Midbrain (tissue), 1 donor: ENCODE measurements around the gene PALM3.
A peak's percentile ranks its signal among the peaks of the same experiment; 100 is the strongest.

Experiments used
- DNase-seq: peaks from one replicate; lab custom pipeline; 2025; lab: John Stamatoyannopoulos, UW

The PALM3 gene, protein sequence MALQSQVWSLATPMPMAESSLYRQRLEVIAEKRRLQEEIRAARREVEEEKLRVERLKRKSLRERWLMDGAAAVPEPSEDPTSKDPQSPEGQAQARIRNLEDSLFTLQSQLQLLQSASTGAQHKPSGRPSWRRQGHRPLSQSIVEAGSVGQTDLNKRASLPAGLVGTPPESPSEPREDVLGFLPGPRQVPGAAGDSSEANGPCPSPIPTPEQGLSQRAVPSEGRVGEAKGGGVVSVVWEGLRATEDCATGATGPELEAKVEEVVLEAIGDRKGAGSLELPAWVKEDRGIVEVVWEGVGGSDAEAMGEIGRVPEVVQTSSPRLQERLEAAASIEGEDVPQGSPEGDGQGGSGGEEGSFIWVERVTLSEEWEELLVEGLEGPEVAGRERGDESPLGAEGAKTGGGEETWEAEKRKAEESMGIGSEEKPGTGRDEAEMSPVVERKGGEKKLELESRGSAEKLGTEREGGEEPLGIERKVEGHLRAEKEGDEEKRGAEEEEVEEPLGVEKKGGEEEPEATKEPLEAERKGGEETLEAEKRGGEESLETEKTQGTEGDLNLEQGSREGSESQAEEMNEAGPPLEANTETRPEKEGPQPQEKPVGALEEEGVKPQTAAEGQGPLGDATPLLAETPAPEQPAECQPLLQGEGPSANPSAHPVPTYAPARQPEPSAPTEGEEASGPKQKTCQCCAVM

DNA sequence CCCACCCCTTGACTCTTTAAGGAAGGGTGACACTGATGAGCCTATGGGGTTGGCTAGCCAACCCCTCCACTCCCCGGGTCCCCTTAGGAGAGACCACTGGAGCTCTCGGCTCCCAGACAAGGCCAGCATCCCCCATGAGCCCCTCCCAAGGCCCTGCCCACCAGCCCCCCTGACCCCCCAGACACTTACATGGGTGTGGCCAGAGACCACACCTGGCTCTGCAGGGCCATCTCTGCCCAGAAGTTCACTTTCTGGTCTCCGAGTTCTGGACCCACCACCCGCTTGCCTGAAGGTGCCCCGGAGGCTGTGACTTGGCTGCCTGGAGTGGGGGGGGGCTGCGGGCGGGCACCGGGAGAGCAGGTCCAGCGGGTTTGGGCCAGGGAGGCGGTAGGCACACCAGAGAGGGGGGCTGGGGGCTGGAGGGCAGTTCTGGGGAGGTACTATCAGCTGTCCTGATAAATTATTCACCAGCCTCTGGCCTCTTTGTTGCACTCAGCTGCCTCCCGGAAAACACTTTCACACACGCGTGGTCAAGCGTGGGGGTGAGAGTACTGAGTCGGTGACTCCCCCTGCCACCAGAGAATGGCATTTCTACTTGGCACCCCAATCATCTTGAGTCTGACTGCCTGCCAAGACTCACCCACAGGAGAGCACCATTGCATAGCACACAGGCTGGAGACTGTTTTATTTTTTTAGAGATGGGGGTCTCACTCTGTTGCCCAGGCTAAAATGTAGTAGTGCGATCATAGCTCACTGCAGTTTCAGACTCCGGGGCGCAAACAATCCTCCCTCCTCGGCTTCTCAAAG, at the start of gene PALM3:
Gene PALM3, minus strand, starts transcription at position 326 of the 807 bp plus-strand sequence. Its CDS starts 96 bp downstream, at position 230.
- DNase-seq, result no peak

DNA sequence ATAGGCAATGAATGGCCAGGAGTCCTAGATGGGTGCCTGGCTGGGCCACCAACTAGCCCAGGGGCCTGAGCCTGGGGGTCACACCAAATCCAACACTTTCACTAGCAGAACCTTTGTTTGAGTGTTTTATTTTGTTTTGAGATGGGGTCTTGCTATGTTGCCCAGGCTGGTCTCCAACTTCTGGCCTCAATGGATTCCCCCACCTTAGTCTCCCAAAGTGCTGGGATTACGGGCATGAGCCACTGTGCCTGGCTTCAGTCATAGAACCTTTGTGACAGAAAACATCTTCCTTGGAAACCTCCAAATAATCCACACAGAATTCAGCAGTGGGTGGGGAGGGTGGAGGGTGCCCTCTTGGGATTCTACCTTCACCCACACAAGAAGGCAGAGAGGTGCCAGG, 49.6 kb upstream of the PALM3 start:
- no peak for DNase-seq

DNA sequence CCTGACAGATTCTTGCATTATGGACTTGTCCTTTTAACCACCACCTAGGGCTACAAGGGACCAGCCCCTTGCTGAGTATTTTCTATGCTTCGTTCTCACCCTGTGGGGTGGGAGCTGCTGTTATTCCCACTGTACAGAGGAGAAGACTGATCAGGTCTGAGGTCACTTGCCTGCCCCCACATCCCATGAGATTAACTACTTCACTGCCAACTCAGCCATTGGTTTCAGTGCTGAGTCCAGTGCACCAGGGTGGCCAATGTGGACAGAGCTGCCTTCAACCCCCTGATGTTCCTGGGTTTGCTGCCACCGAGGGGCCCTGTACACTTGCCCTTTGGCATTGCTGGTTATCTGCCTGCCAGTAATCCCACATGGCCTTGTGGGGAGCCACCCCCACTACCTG, 48.8 kb upstream of the PALM3 start:
- no peak for DNase-seq

DNA sequence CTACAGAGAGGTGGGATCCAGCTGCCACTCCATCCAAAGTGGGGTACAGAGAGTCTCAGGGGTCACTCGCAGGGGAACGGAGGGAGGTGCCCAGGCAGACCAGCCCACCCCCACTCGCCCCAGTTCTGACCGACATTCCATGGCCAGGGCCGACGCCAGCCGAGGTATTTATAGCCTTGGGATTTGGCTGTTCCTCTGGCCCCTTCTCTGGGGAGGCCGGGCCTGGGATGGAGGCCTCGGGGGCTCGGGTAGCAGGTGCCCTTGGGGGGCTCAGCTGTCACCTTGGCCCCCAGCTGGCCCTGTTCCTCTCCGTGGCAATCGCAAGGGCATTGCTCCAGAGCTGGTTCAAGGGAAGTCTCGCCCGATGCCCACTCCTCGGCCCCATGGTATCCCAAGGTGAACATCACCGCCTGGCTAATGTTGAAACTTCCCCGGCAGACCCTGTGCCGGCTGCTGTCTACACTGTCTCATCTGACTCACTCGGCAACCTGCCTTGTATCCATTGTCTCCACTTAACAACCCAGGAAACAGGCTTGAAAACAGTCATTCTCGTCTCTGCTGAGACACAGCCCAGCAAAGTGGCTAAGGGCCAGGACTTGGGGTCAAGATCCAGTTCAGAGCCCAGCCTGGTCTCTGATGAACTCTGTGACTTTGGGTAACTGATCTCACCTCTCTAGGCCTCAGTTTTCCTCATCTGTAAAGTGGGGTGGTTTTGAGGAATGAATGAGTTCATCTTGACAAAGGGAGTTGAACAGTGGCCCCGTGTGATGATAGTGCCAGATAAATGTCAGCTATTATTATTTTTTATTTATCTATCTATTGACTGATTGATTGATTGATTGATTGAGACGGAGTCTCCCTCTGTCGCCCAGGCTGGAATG, 45.9 kb upstream of the PALM3 start:
- no peak for DNase-seq

DNA sequence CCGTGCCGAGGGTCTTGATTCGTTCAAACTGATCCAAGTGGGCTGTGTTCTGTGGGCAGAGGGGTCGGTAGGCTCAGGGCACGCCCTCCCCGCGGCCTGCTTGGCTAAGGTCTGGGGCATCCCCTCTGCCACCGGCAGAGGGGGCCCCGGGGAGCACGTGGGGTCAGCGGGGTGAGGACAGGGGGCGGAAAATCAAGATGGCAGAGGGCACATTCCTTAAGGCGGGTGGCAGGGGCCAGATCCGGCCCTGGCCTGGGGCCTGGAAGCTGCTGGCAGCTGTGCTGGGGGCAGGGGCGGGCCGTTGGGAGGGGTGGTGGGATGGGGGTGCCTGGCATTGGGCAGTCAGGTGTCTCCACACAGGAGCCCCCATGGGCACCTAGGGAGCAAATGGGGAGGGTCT, 45.0 kb upstream of the PALM3 start:
- no peak for DNase-seq

DNA sequence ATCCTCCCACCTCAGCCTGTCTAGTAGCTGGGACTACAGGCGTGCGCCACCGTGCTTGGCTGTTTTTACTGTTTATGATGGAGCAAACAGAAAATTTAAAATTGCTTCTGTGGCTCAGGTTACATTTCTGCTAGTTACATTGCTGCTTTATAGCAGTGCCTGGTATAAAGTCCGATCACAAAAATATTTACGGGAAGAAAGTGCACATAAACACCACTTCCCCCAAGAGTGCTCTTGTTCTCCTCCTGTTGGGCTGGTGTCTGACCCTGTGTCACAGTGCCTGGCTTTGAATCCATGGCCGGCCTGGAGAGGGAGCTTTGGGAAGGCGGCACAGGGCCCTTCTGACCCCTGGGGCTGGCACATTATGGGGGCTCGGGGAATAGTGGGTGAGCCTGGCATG, 43.8 kb upstream of the PALM3 start:
- no peak for DNase-seq

DNA sequence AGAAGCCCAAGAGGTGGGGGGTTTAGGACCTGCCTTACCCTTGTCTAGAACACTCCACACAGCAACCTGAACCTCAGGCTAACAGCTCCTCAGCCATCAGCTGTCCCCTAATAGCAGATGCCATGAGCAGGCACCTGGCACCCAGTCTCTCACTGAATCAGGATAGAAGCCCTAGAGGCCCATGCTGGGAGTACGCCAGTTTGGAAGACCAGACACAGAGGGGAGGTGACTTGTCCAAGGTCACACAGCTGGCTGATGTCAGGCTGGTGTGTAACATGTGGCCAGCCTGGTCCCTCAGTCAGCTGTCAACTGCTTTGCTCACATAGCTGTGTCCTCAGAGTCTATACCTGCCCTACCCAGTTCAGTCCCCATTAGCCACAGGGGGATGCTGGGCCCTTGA, 41.4 kb upstream of the PALM3 start:
- DNase-seq, result no peak

DNA sequence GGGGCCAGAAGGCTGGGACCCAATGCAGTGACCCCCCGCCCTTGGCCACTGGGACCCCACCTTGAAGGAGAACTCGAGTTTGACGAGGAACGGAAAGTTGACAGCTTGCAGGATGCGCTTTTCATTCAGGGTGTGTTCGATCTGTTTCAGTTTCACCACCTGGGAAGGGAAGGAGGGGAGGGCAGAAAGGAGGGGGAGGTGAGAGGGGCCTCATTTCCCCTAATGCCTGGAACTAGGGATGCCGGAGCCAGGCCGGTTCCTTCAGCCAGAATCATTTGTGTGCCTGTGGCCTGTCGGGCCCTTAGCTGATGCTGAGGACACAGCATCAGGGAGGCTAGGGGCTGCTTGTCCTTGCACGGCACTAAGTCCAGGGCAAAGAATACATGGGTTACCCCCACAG, 40.9 kb upstream of the PALM3 start:
- no peak for DNase-seq

DNA sequence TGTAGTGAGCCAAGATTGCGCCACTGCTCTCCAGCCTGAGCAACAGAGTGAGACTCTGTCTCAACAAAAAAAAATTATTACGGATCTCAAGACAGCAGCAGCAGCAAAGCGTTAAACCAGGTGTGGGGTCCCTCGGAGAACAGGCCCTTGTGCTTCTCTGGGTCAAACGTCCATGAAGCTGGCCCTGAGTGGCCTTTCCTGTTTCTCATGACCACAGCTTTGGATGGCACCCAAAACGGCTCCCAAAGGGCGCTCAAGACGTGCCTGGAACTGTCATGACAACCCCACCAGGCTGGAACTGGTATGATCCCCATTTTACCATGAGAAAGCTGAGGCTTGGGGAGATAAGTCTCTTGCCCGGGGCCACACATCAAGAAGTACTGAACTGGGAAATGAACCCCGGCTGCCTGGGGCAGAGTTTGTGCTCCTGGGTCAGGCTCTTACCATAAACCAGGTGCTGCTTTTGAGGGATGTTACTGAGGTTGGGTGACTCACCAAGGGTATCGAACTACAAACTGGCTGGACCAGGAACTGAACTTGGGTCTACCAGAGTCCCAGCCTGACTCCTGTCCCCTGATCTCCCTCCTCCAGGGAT, 40.3 kb upstream of the PALM3 start:
- no peak for DNase-seq

DNA sequence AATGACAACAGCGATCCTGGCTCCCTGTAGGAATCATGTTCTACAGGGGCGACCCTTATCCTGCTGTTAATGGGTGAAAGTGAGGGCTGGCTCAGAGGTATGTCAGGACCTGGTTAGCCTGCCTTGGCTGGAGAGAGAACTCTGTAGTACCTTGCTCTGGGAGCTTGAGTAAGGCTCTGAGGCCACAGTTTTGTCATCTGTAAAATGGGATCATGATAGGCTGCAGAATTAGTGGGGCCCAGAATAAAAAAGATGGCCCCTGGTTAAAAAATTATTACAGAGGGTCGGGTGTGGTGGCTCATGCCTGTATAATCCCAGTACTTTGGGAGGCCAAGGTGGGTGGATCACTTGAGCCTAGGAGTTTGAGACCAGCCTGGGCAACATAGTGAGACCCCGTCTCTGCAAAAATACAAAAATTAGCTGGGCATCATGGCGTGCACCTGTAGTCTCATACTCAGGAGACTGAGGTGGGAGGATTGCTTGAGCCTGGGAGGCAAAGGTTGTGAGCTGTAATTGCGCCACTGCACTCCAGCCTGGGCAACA, 39.2 kb upstream of the PALM3 start:
- DNase-seq, result no peak

DNA sequence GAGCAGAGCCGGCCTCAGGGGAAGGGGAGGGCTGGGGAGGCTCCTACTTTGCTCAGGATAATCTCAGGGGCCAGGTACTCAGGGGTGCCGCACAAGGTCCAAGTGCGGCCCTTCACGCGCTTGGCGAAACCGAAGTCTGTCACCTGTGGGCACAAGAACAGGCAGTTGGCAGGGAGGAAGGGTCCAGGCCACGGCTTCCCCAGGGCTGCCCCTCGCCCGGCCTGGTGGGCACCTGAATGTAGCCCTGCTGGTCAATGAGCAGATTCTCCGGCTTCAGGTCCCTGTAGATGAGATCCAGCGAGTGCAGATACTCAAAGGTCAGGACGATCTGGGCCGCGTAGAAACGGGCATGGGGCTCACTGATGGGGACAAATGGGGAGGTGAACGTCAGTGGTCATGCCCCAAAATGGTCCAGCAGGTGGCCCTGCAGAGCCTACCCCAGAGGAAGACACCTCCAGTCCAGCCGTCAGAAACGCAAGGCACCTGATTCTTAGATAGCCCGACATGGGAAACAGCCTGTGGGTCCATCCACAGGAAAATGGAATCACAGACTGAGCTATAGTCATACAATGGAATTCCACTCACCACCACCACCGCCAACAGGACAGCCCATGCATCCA, 35.8 kb upstream of the PALM3 start:
- DNase-seq, result no peak

DNA sequence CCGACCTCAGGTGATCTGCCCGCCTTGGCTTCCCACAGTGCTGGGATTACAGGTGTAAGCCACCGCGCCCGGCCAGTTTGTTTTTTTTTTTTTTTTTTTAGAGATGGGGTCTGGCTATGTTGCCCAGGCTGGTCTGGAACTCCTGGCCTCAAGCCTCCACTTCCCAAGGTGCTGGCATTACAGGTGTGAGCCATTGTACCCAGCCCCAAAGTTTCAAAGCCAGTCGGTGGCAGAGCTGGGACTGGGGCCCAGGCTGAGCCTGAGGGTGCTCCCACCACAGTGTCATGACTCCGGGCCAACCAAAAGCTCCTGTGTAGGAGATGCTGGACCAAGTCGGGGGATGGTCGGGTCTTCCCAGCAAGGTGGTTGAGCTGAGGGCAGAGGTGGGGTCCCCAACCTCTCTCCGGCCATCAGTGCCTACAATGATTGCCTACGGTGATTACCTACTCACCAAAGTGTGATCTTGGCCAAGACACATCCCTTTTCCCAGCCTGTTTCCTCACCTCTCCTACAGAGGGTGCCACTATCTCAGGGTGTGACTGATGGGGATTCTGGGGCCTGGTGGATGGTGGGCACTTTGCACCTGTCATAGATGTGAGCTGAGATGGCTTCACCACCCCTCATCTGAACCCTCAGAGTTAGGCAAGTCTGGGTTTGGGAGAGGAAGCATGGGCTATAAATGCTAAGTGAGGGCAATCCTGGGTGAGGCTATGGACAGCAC, 34.6 kb upstream of the PALM3 start:
- DNase-seq, result no peak

DNA sequence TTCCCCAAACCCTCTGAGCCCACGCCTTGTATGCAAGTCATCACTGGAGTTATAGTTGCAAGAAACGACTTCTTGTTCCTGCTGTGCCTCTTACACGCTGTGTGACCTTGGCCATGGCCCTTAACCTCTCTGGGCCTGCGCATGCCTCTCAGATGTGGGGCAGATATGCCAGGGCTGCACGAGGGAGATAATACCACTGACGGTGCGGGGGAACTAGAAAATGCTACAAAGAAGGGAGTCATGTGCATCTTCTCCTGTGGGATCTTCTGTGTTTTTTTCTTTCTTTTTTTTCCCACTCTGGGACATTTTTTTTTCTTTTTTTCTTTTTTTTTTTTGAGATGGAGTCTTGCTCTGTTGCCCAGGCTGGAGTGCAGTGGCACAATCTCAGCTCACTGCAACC, 33.0 kb upstream of the PALM3 start:
- no peak for DNase-seq

DNA sequence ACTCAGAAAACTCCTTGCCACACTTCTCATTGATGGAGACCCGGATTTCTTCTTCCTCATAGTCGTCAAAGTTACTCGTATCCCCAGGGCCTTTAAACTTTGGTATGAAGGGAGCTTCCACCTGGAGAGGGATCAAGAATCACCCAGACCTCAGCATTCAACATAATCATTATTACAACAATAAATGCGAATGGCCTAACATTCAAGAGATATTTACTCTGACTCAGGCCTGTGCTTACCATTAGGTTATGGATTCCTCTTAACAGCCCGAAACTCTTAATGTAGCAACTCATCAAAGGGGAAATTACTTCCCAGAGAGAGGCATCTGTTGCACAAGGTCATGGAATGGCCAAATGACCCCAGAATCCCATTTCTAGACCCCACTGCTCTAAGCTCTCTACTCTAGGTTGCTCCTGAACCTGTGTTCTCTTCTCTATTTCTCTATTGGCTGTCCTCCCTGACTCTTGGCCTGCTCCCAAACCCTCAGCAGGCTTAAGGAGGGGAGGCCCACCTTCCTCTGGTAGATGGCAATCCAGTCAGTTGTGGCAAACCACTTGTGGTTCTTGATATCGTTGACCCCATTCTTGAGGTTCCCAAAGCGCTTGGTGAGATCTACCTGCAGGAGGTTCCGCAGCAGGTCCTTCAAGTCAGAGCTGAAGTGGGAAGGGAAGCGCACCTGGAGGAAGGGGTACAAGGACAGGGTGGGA, 31.4 kb upstream of the PALM3 start:
- DNase-seq, result no peak

DNA sequence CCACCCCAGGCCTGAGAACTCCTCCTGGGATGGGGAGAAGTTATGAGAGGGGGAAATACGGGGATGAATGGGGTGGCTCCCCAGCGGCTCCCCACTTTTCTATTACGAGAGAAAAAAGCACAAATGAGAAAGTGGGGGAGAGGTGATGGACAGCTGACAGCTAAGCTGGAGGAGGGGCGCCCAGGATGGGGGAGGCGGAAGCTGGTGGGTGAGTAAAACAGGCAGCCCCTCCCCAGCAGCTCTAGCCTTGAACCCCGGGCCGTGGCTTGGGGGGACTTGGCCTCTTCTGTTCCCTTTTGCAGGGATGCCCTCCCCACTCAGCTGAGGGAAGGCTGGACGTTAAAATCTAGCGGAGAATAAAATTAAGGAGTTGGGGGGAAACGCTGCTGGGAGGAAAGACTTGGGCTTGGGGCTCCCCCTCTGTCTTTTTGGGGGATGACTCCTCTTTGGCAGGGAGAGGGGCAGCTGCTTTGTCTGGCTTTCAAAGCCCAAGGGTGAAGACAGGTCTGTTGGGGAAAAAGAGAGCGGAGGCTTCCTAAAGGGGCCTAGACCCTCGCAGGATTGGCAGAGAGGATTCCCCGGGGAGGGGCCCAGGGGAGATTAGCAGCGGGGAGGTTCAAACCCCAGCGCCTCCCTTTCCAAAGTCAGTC, 30.1 kb upstream of the PALM3 start:
- no peak for DNase-seq

DNA sequence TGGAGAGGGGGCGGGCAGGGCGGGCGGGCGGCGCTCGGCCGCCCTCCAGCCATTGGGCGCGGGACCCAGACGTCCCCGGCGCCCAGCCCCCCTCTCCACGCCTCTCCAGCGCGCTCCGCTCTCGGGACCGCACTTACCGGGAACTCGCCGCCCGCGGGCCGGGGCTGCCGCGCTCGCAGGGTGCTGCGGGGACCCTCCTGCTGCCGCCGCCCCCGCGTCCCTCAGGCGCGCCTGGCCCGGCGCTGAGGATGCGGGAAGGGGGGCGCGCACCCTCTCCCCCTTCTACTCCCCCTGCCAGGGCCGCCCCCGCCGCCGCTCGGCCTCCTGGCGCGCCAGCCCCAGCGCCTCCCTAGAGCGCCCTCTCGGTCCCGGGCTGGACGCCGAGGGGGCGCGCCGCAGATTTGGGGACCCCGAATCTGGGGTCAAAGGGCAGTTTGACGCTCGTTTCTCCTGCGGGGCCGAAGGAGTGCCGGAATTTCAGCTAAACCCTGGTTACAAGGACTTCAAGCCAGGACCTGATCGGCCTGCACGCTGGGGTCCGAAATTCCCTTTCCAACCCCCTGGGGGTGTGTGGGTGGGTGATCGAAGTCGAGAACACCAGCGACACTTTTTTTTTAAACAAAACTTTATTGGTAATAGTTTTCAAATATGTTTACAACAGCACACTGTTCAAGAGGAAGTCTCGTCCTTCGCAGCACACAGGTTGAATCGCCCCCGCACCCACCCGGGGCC, 29.4 kb upstream of the PALM3 start:
- peak; percentile 73 for DNase-seq

DNA sequence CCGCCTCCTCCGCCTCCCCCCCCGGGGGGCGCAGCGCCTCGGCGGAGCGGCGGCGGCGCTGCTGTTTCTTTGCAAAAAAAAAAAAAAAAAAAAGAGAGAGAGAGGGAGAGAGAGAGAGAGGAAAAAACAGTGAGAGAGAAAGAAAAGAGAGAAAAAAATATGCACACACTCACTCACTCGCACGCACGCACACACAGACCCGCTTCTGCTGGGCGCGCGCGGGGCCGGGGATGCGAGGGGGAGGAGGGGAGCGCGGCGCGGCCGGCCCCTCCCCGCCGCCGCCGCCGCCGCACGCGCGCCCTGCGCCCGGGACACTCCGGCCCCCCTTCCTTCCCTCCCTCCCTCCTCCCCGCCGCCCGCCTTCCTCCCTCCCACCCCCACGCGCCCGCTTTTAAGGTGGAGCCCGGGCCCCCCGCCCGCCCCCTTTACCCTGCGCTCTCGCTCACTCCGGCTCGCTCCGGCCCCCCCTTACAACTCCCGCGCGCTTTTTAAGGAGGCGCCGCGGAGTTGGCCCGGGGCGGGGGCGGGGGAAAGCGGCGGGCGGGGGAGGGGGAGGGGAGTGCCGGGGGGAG, 28.7 kb upstream of the PALM3 start, which contains the start of gene SAMD1:
Gene SAMD1, minus strand, starts transcription at position 243 of the 572 bp plus-strand sequence.
- peak; percentile 85 for DNase-seq
